SK-N-SH (cell line): ENCODE data around the gene MNS1. TPM values are rescaled to one million over a fixed set of nuclear protein-coding genes. Genes with fewer than 3 reads are reported as not detected.

Experiments
- CTCF ChIA-PET: fragments of 300-600, 350-600 bp; formaldehyde crosslinking; extraction: SDS; loops from one replicate; lab custom pipeline; 2021; lab: Yijun Ruan, JAX
- POLR2A ChIA-PET: fragments of 350-600 bp; sonication (Branson Sonifier 250); formaldehyde crosslinking; extraction: SDS; loops from one replicate; lab custom pipeline; 2020; ENCODE audit warnings: antibody characterized with exemption, inconsistent platforms; lab: Yijun Ruan, JAX
- DNase-seq: peaks from one replicate; pipeline ENCODE4 v3.0.0; 2012
- H2AFZ ChIP-seq: fragments of 200-600 bp; sonication (generic); 2 replicates; pipeline ENCODE4 v1.8.1; 2016; ENCODE audit warnings: antibody characterized with exemption, mild to moderate bottlenecking, low read depth
- H3F3A ChIP-seq: fragments of 200-600 bp; sonication (generic); replicated peaks from 2 replicates; pipeline ENCODE3; 2016; ENCODE audit warnings: antibody characterized with exemption, mild to moderate bottlenecking; ENCODE audit not compliant: insufficient read depth
- H3K27ac ChIP-seq, 2 experiments: fragments of 200-500 bp in 1 of 2; fragments of 200-600 bp in 1 of 2; sonication (Bioruptor generic) in 1 of 2; sonication (generic), shearing (Covaris generic) in 1 of 2; 2 replicates each; pipeline versions ENCODE4 v1.5.1 to v1.6.1; 2014 to 2016; ENCODE audit warnings: low read depth in 2 of 2, inconsistent platforms in 1 of 2, low read length in 1 of 2, mild to moderate bottlenecking in 1 of 2, mixed read lengths in 1 of 2
- H3K27me3 ChIP-seq: fragments of 200-600 bp; sonication (generic), shearing (Covaris generic); 2 replicates; pipeline ENCODE4 v1.6.1; 2016; ENCODE audit warnings: mixed run types; ENCODE audit not compliant: insufficient read depth
- H3K36me3 ChIP-seq, 2 experiments: fragments of 200-500 bp in 1 of 2; fragments of 200-600 bp in 1 of 2; sonication (Bioruptor generic) in 1 of 2; sonication (generic) in 1 of 2; replicated peaks in 1 of 2; 2 replicates each; pipeline versions ENCODE3 to v1.5.1; 2014 to 2016; ENCODE audit warnings: low read length in 1 of 2, mild to moderate bottlenecking in 1 of 2; ENCODE audit not compliant: insufficient read depth in 2 of 2, control insufficient read depth in 1 of 2
- H3K4me1 ChIP-seq, 2 experiments: fragments of 200-500 bp in 1 of 2; fragments of 200-600 bp in 1 of 2; sonication (Bioruptor generic) in 1 of 2; sonication (generic), shearing (Covaris generic) in 1 of 2; 2 replicates each; pipeline versions ENCODE4 v1.5.1 to v1.6.1; 2014 to 2016; ENCODE audit warnings: low read depth in 1 of 2, low read length in 1 of 2, mixed run types in 1 of 2; ENCODE audit not compliant: insufficient read depth in 2 of 2, control insufficient read depth in 1 of 2
- H3K4me2 ChIP-seq: fragments of 200-600 bp; sonication (generic), shearing (Covaris generic); 2 replicates; pipeline ENCODE4 v1.6.1; 2017; ENCODE audit warnings: mixed run types
- H3K4me3 ChIP-seq, 2 experiments: fragments of 200-500 bp in 1 of 2; fragments of 200-600 bp in 1 of 2; sonication (Bioruptor generic) in 1 of 2; sonication (generic), shearing (Covaris generic) in 1 of 2; 2 replicates each; pipeline versions ENCODE4 v1.5.1 to v1.8.1; 2014 to 2016; ENCODE audit warnings: low read depth in 2 of 2, inconsistent platforms in 1 of 2, low read length in 1 of 2, mild to moderate bottlenecking in 1 of 2, mixed read lengths in 1 of 2, moderate library complexity in 1 of 2
- H3K79me2 ChIP-seq: fragments of 200-600 bp; sonication (generic); 2 replicates; pipeline ENCODE4 v1.8.1; 2017; ENCODE audit warnings: mild to moderate bottlenecking; ENCODE audit not compliant: insufficient read depth
- H3K9ac ChIP-seq: fragments of 200-600 bp; sonication (generic); 2 replicates; pipeline ENCODE4 v1.6.1; 2017; ENCODE audit warnings: mixed run types
- H3K9me2 ChIP-seq: fragments of 200-600 bp; sonication (generic); 2 replicates; pipeline ENCODE4 v1.6.1; 2017; ENCODE audit warnings: mixed run types
- H3K9me3 ChIP-seq: fragments of 200-600 bp; sonication (generic); 2 replicates; pipeline ENCODE4 v1.6.1; 2017; ENCODE audit warnings: mixed run types, mild to moderate bottlenecking, moderate library complexity
- H4K20me1 ChIP-seq: fragments of 200-600 bp; sonication (generic); 2 replicates; pipeline ENCODE4 v1.6.1; 2017; ENCODE audit warnings: mild to moderate bottlenecking, mixed run types; ENCODE audit not compliant: insufficient read depth
- ELF1 ChIP-seq: IDR thresholded peaks from 2 replicates; pipeline ENCODE4 v1.4.0; 2012
- EZH2phosphoT487 ChIP-seq: fragments of 200-600 bp; sonication (generic); IDR thresholded peaks from 2 replicates; pipeline ENCODE4 v1.6.1; 2017; ENCODE audit warnings: low read depth, mixed run types, mild to moderate bottlenecking, antibody characterized with exemption, moderate library complexity, borderline replicate concordance
- MEF2A ChIP-seq: IDR thresholded peaks from 2 replicates; pipeline ENCODE4 v1.4.0; 2012; ENCODE audit warnings: low read depth, borderline replicate concordance
- NFIC ChIP-seq: IDR thresholded peaks from 2 replicates; pipeline ENCODE4 v1.4.0; 2012; ENCODE audit warnings: borderline replicate concordance
- POLR2AphosphoS5 ChIP-seq: IDR thresholded peaks from 2 replicates; pipeline ENCODE4 v1.6.1; 2012; ENCODE audit warnings: low read depth, low read length
- RXRA ChIP-seq: IDR thresholded peaks from 2 replicates; pipeline ENCODE4 v1.4.0; 2012; ENCODE audit warnings: low read depth, mild to moderate bottlenecking, borderline replicate concordance
- YY1 ChIP-seq: IDR thresholded peaks from 2 replicates; pipeline ENCODE4 v1.4.0; 2012; ENCODE audit warnings: low read depth, mild to moderate bottlenecking
- WGBS: methylation state at CpG from one replicate; pipeline ENCODE4 v1.1.6; 2017; ENCODE audit warnings: low lambda C conversion rate; 5-methylcytosine and 5-hydroxymethylcytosine counted together
- polyA plus RNA-seq, 3 experiments: library from polyadenylated mRNA; depleted of rRNA; stranded (reverse); fragments of >200 nt; gene quantifications; 2 replicates each; pipeline ENCODE4 v1.2.3, GENCODE V29; 2012
- TF ChIP-seq, protein P1 (sequence below): IDR thresholded peaks from 2 replicates; pipeline ENCODE4 v1.6.1; 2012; ENCODE audit warnings: mild to moderate bottlenecking, low read depth, low read length, moderate library complexity
- TF ChIP-seq, protein P2 (sequence below): IDR thresholded peaks from 2 replicates; pipeline ENCODE4; 2012

The MNS1 gene
- polyA plus RNA-seq, 1 of the 3 experiments (the other 2 are of a cell fraction): 0.90 TPM

DNA sequence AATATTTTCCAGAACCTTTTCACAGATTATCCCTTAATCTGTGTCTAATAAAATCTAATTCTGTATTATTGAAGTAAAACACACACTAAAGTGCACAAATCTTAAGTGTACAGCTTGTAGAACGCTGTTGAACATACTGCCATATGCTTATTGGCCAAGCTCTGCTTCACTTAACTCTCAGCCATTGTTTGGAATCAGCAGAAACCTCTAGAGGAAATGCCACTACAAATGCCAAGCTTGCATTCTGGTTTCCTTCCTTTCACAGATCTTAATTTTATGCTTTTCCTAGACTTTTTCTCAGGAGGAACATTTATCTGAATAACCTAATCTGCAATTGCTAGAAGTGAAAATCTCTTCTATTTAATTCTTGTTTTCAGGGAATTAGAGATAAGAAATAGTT lies 10.1 kb downstream of the MNS1 start (continued):
- TF ChIP-seq YY1 (no peak), MEF2A (no peak)

DNA sequence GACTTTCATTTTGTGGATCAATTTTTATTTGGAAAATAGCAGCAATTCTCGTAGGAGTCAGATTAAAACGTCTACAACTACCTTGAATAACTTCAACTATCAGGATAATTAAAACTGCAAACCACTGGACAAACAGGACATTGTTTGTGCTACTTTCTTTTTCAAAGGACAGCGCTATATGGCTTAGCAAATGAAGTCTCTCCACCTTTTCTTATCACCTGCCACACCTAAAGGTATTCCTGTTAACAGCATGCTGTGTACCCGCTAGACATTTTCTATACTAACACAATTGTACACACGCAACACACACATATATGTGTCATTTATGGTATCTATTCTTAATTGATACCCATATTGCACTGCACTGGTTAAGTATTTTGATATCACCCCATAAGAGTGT lies 19.2 kb downstream of the MNS1 start:
- Histone ChIP-seq H3K4me2 (no peak overlapping the region), H3K9me3 (no peaks in the 10 kb centered on the region), H3K4me1 (no peaks in the 10 kb centered on the region; a peak in 1 of 4 replicates), H3K27me3 (no peaks in the 10 kb centered on the region), H4K20me1 (no peaks in the 10 kb centered on the region), H3K9ac (no peak overlapping the region), H3F3A (peaks cover 6% of the 10 kb centered on the region), H3K4me3 (no peak overlapping the region), H3K9me2 (no peaks in the 10 kb centered on the region; the same call in 1 of the 2 replicates), H3K79me2 (no peaks in the 10 kb centered on the region), H2AFZ (no peak overlapping the region), H3K36me3 (peaks cover 6 to 19% of the 10 kb centered on the region in 2 experiments), H3K27ac (no peak overlapping the region)
- TF ChIP-seq POLR2AphosphoS5 (no peak), RXRA (no peak), NFIC (no peak)
- TF ChIP-seq, protein P1, sequence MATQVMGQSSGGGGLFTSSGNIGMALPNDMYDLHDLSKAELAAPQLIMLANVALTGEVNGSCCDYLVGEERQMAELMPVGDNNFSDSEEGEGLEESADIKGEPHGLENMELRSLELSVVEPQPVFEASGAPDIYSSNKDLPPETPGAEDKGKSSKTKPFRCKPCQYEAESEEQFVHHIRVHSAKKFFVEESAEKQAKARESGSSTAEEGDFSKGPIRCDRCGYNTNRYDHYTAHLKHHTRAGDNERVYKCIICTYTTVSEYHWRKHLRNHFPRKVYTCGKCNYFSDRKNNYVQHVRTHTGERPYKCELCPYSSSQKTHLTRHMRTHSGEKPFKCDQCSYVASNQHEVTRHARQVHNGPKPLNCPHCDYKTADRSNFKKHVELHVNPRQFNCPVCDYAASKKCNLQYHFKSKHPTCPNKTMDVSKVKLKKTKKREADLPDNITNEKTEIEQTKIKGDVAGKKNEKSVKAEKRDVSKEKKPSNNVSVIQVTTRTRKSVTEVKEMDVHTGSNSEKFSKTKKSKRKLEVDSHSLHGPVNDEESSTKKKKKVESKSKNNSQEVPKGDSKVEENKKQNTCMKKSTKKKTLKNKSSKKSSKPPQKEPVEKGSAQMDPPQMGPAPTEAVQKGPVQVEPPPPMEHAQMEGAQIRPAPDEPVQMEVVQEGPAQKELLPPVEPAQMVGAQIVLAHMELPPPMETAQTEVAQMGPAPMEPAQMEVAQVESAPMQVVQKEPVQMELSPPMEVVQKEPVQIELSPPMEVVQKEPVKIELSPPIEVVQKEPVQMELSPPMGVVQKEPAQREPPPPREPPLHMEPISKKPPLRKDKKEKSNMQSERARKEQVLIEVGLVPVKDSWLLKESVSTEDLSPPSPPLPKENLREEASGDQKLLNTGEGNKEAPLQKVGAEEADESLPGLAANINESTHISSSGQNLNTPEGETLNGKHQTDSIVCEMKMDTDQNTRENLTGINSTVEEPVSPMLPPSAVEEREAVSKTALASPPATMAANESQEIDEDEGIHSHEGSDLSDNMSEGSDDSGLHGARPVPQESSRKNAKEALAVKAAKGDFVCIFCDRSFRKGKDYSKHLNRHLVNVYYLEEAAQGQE: no peak
- 90% methylated on average over 5 of the region's 5 CpGs for WGBS
- POLR2A ChIA-PET: no interaction called here
- DNase-seq: no peak
- CTCF ChIA-PET: interaction anchor here (1.3 kb wide), 1 partner anchor 17 kb away, joined by 5 read pairs; no protein-coding TSS in a partner anchor

DNA sequence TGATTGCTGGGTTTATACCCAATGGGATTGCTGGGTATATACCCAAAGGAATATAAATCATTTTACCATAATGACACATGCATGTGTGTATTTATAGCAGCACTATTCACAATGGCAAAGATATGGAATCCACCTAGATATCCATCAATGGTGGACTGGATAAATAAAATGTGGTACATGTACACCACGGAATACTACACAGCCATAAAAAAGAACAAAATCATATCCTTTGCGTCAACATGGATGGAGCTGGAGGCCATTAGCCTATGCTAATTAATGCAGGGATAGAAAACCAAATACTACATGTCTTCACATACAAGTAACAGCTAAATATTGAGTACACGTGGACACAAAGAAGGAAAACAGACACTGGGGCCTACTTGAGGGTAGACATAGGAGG lies 22.6 kb downstream of the MNS1 start:
- Histone ChIP-seq H4K20me1 (no peaks in the 10 kb centered on the region), H3F3A (peaks cover 9% of the 10 kb centered on the region), H3K9me3 (no peaks in the 10 kb centered on the region), H2AFZ (no peak overlapping the region), H3K79me2 (no peaks in the 10 kb centered on the region), H3K4me3 (no peak overlapping the region), H3K27me3 (no peaks in the 10 kb centered on the region), H3K9ac (no peak overlapping the region), H3K4me1 (no peaks in the 10 kb centered on the region; a peak in 1 of 4 replicates), H3K36me3 (peaks cover 6 to 13% of the 10 kb centered on the region in 2 experiments), H3K4me2 (no peak overlapping the region), H3K9me2 (no peaks in the 10 kb centered on the region; the same call in 1 of the 2 replicates), H3K27ac (no peak overlapping the region)
- TF ChIP-seq, protein P2, sequence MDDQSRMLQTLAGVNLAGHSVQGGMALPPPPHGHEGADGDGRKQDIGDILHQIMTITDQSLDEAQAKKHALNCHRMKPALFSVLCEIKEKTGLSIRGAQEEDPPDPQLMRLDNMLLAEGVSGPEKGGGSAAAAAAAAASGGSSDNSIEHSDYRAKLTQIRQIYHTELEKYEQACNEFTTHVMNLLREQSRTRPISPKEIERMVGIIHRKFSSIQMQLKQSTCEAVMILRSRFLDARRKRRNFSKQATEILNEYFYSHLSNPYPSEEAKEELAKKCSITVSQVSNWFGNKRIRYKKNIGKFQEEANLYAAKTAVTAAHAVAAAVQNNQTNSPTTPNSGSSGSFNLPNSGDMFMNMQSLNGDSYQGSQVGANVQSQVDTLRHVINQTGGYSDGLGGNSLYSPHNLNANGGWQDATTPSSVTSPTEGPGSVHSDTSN: no peak
- no peak for TF ChIP-seq EZH2phosphoT487
- TF ChIP-seq ELF1: no peak
- TF ChIP-seq RXRA: no peak
- ChIA-PET CTCF (no interaction called here), POLR2A (no interaction called here)
- no peak for DNase-seq
- 98% methylated on average over 3 of the region's 3 CpGs for WGBS
